IMR-90 (cell line): ENCODE data around the gene NUP210. TPM values are rescaled to one million over a fixed set of nuclear protein-coding genes. Genes with fewer than 3 reads are reported as not detected.

Experiments
- ATAC-seq: fragments of 200-7000 bp; cut with Tn5 transposase; 2 replicates; pipeline ENCODE4 v1.9.1; 2020; ENCODE audit warnings: low read depth, mild to moderate bottlenecking, moderate library complexity
- BruUV-seq: library from RNA; stranded (reverse); fragments of 400-500 nt; replicated peaks from 2 replicates; lab custom pipeline; 2021; lab: Mats Ljungman, UMichigan
- CTCF ChIA-PET: fragments of 300-600 bp; formaldehyde crosslinking; extraction: SDS; loops from one replicate; lab custom pipeline; 2021; ENCODE audit warnings: antibody characterized with exemption; lab: Yijun Ruan, JAX
- POLR2A ChIA-PET: fragments of 300-600 bp; sonication (Branson Sonifier 250); formaldehyde crosslinking; loops from one replicate; lab custom pipeline; 2022; ENCODE audit warnings: antibody characterized with exemption; ENCODE audit not compliant: unreplicated experiment; lab: Charles Lee
- DNase-seq: peaks from one replicate; pipeline ENCODE4 v3.0.0; 2013
- H2AFZ ChIP-seq: replicated peaks from 2 replicates; pipeline ENCODE3; 2013; ENCODE audit warnings: low read length, mild to moderate bottlenecking; ENCODE audit not compliant: poor library complexity
- H2AK5ac ChIP-seq: 2 replicates; pipeline ENCODE4 v1.6.1; 2013; ENCODE audit warnings: low read depth, low read length, inconsistent platforms
- H2AK9ac ChIP-seq: replicated peaks from 2 replicates; pipeline ENCODE3; 2013; ENCODE audit warnings: mild to moderate bottlenecking, low read depth, low read length, moderate library complexity; ENCODE audit not compliant: poor library complexity
- H2BK120ac ChIP-seq: 2 replicates; pipeline ENCODE4 v1.6.1; 2013; ENCODE audit warnings: low read depth, low read length, inconsistent platforms
- H2BK15ac ChIP-seq: 3 replicates; pipeline ENCODE4 v1.6.1; 2013; ENCODE audit warnings: low read depth, low read length, inconsistent platforms
- H2BK20ac ChIP-seq: 2 replicates; pipeline ENCODE4 v1.6.1; 2013; ENCODE audit warnings: low read depth, mild to moderate bottlenecking, inconsistent platforms, low read length, moderate library complexity
- H2BK5ac ChIP-seq: 2 replicates; pipeline ENCODE4 v1.6.1; 2013; ENCODE audit warnings: mild to moderate bottlenecking, low read depth, low read length, inconsistent platforms; ENCODE audit not compliant: poor library complexity, severe bottlenecking
- H3K14ac ChIP-seq: replicated peaks from 2 replicates; pipeline ENCODE4 v1.6.1; 2013; ENCODE audit warnings: low read depth, low read length, inconsistent platforms
- H3K18ac ChIP-seq: 2 replicates; pipeline ENCODE4 v1.6.1; 2013; ENCODE audit warnings: low read depth, low read length, control low read depth
- H3K23ac ChIP-seq: 2 replicates; pipeline ENCODE4 v1.6.1; 2013; ENCODE audit warnings: low read depth, low read length, inconsistent platforms
- H3K27ac ChIP-seq: 2 replicates; pipeline ENCODE4 v1.5.1; 2013; ENCODE audit warnings: mild to moderate bottlenecking, control low read depth, low read length; ENCODE audit not compliant: insufficient read depth
- H3K27me3 ChIP-seq: 2 replicates; pipeline ENCODE4 v1.6.1; 2013; ENCODE audit warnings: low read length; ENCODE audit not compliant: control insufficient read depth, insufficient read depth
- H3K36me3 ChIP-seq: 2 replicates; pipeline ENCODE4 v1.6.1; 2013; ENCODE audit warnings: low read length, mixed read lengths; ENCODE audit not compliant: control insufficient read depth, insufficient read depth
- H3K4ac ChIP-seq: 2 replicates; pipeline ENCODE4 v1.6.1; 2013; ENCODE audit warnings: low read depth, low read length, inconsistent platforms
- H3K4me1 ChIP-seq: 2 replicates; pipeline ENCODE4 v1.6.1; 2013; ENCODE audit warnings: low read length, mixed read lengths; ENCODE audit not compliant: control insufficient read depth, insufficient read depth
- H3K4me2 ChIP-seq: 2 replicates; pipeline ENCODE4 v1.6.1; 2013; ENCODE audit warnings: low read depth, mild to moderate bottlenecking, control low read depth, low read length, moderate library complexity
- H3K4me3 ChIP-seq: 2 replicates; pipeline ENCODE4 v1.5.1; 2013; ENCODE audit warnings: low read depth, mild to moderate bottlenecking, control low read depth, low read length, moderate library complexity; ENCODE audit not compliant: insufficient read depth
- H3K56ac ChIP-seq: 2 replicates; pipeline ENCODE4 v1.6.1; 2013; ENCODE audit warnings: low read length, inconsistent platforms; ENCODE audit not compliant: insufficient read depth; ENCODE audit errors: extremely low read depth
- H3K79me1 ChIP-seq, 2 experiments: 2 replicates each; pipeline ENCODE4 v1.6.1; 2013; ENCODE audit warnings: low read length in 2 of 2, inconsistent platforms in 1 of 2, low read depth in 1 of 2
- H3K9ac ChIP-seq: 2 replicates; pipeline ENCODE4 v1.6.1; 2013; ENCODE audit warnings: low read depth, low read length, control low read depth
- H3K9me1 ChIP-seq: 2 replicates; pipeline ENCODE4 v1.6.1; 2013; ENCODE audit warnings: low read length, inconsistent platforms; ENCODE audit not compliant: insufficient read depth
- H3K9me3 ChIP-seq: 2 replicates; pipeline ENCODE4 v1.6.1; 2013; ENCODE audit warnings: low read length; ENCODE audit not compliant: control insufficient read depth, insufficient read depth
- H4K20me1 ChIP-seq: 2 replicates; pipeline ENCODE4 v1.6.1; 2013; ENCODE audit warnings: low read length, inconsistent platforms; ENCODE audit not compliant: insufficient read depth
- H4K5ac ChIP-seq: 2 replicates; pipeline ENCODE4 v1.6.1; 2013; ENCODE audit warnings: mild to moderate bottlenecking, low read depth, low read length, control low read depth
- H4K8ac ChIP-seq, 2 experiments: 2 replicates each; pipeline ENCODE4 v1.6.1; 2013; ENCODE audit warnings: low read depth in 2 of 2, low read length in 2 of 2, control low read depth in 1 of 2, inconsistent platforms in 1 of 2
- H4K91ac ChIP-seq: 2 replicates; pipeline ENCODE4 v1.6.1; 2013; ENCODE audit warnings: low read depth, low read length, inconsistent platforms; ENCODE audit not compliant: insufficient read depth
- BHLHE40 ChIP-seq: fragments of 150-350 bp; IDR thresholded peaks from 2 replicates; pipeline ENCODE4 v1.6.1; 2016; ENCODE audit warnings: mild to moderate bottlenecking, low read depth, low read length
- MXI1 ChIP-seq: IDR thresholded peaks from 2 replicates; pipeline ENCODE4 v1.6.1; 2012; ENCODE audit warnings: low read depth, mild to moderate bottlenecking, low read length, moderate library complexity, borderline replicate concordance
- NFE2L2 ChIP-seq: fragments of 150-350 bp; IDR thresholded peaks from 2 replicates; pipeline ENCODE4 v1.6.1; 2016; ENCODE audit warnings: low read depth, mild to moderate bottlenecking, low read length
- RAD21 ChIP-seq: IDR thresholded peaks from 2 replicates; pipeline ENCODE4 v1.6.1; 2012; ENCODE audit warnings: low read length, improper control_type of control experiment
- RCOR1 ChIP-seq: IDR thresholded peaks from 2 replicates; pipeline ENCODE4 v1.6.1; 2012; ENCODE audit warnings: mild to moderate bottlenecking, low read length, improper control_type of control experiment; ENCODE audit not compliant: insufficient replicate concordance
- RFX5 ChIP-seq: IDR thresholded peaks from 2 replicates; pipeline ENCODE4 v1.8.0; 2012; ENCODE audit warnings: low read depth, mild to moderate bottlenecking, low read length, moderate library complexity
- SMC3 ChIP-seq: fragments of 150-350 bp; IDR thresholded peaks from 2 replicates; pipeline ENCODE4 v1.6.1; 2016; ENCODE audit warnings: low read depth, mild to moderate bottlenecking, antibody characterized with exemption, low read length, moderate library complexity
- WGBS, 2 experiments: methylation state at CpG; one replicate each; pipeline versions ENCODE4 v1.1.5 to v1.1.7; 2013; ENCODE audit warnings: missing lambda C conversion rate in 2 of 2; ENCODE audit not compliant: insufficient read length in 1 of 2; ENCODE audit errors: extremely low coverage in 2 of 2; 5-methylcytosine and 5-hydroxymethylcytosine counted together
- dilution Hi-C: fragments of 300-500 bp; cut with HindIII; formaldehyde crosslinking; loops from one replicate; pipeline ENCODE4 v1.14.3; 2018; ENCODE audit warnings: low sequenced_read_pairs; ENCODE audit not compliant: unreplicated experiment
- in situ Hi-C: fragments of 300-500 bp; cut with MboI; formaldehyde crosslinking; loops from 3 replicates; pipeline ENCODE4 v1.14.3; 2019; ENCODE audit warnings: low sequenced_read_pairs, inconsistent platforms, mixed read lengths
- intact Hi-C: fragments of 100-400 bp; cut with micrococcal nuclease; formaldehyde crosslinking; loops from 2 replicates; pipeline ENCODE4 v1.10.0; 2022
- polyA plus RNA-seq, 3 experiments: library from polyadenylated mRNA; depleted of rRNA; stranded (reverse); fragments of >200 nt; gene quantifications; 2 replicates each; pipeline ENCODE4 v1.2.3, GENCODE V29; 2012; ENCODE audit warnings: low replicate concordance in 1 of 3
- total RNA-seq: library from RNA; depleted of rRNA; stranded (reverse); fragments of >200 nt; gene quantifications from 2 replicates; pipeline ENCODE4 v1.2.3, GENCODE V29; 2012
- TF ChIP-seq, protein P1 (sequence below): conservative IDR thresholded peaks from 2 replicates; pipeline ENCODE4 v1.5.1; 2012; ENCODE audit warnings: mild to moderate bottlenecking, low read depth, low read length, improper control_type of control experiment
- TF ChIP-seq, protein P2 (sequence below): fragments of 150-350 bp; IDR thresholded peaks from 2 replicates; pipeline ENCODE4 v1.6.1; 2017; ENCODE audit warnings: mild to moderate bottlenecking, antibody characterized with exemption, low read length, low read depth

NUP210 gene
- total and polyA plus RNA-seq, 2 of the 4 experiments (the other 2 are of a cell fraction), result under 0.01 to 0.03 TPM

DNA sequence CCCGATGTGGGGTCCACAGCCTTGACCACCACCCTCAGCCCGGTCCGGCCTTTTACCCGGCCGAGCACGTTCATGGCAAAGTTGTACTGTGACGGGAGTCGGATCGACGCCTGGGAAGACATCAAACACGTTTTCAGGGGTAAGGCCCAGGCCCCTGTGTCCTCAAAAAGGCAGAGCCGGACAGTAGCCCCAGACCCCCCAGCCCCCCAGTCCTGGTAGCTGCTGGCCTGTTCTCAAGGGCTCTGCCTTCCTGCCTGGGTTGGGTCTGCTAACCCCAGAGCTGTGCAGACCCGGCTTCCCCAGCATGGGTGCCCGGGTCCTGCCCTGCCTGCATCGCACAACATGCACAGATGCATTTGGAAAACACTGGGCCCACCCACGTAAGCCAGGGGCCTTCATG is 84.6 kb downstream of the NUP210 start:
- H3K79me1 ChIP-seq, result no peaks in the 10 kb centered on the region
- dilution Hi-C loops, result no loop called here
- H2AK5ac ChIP-seq, result no peak overlapping the region
- H3K27me3 ChIP-seq, result peaks cover 35% of the 10 kb centered on the region
- ChIA-PET POLR2A (no interaction called here), CTCF (no interaction called here)
- H3K9me3 ChIP-seq, result no peaks in the 10 kb centered on the region
- H4K20me1 ChIP-seq, result no peaks in the 10 kb centered on the region
- DNase-seq, result no peak
- H2AK9ac ChIP-seq, result no peak overlapping the region
- no peak overlapping the region for H4K91ac ChIP-seq
- no peak overlapping the region for H3K4me3 ChIP-seq
- no peak overlapping the region for H3K4ac ChIP-seq
- no peak overlapping the region for H3K56ac ChIP-seq
- no peak overlapping the region for H2BK20ac ChIP-seq
- no peak overlapping the region for H3K14ac ChIP-seq
- H2BK5ac ChIP-seq, result no peak overlapping the region
- ATAC-seq, result no peak
- intact Hi-C loops, result no loop called here
- no peak overlapping the region for H3K27ac ChIP-seq
- no peaks in the 10 kb centered on the region for H3K9me1 ChIP-seq
- peak overlapping the region; percentile 21 for H2AFZ ChIP-seq
- TF ChIP-seq SMC3, result no peak
- no peak for TF ChIP-seq RFX5
- TF ChIP-seq, protein P1, sequence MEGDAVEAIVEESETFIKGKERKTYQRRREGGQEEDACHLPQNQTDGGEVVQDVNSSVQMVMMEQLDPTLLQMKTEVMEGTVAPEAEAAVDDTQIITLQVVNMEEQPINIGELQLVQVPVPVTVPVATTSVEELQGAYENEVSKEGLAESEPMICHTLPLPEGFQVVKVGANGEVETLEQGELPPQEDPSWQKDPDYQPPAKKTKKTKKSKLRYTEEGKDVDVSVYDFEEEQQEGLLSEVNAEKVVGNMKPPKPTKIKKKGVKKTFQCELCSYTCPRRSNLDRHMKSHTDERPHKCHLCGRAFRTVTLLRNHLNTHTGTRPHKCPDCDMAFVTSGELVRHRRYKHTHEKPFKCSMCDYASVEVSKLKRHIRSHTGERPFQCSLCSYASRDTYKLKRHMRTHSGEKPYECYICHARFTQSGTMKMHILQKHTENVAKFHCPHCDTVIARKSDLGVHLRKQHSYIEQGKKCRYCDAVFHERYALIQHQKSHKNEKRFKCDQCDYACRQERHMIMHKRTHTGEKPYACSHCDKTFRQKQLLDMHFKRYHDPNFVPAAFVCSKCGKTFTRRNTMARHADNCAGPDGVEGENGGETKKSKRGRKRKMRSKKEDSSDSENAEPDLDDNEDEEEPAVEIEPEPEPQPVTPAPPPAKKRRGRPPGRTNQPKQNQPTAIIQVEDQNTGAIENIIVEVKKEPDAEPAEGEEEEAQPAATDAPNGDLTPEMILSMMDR, result no peak
- TF ChIP-seq, protein P2, sequence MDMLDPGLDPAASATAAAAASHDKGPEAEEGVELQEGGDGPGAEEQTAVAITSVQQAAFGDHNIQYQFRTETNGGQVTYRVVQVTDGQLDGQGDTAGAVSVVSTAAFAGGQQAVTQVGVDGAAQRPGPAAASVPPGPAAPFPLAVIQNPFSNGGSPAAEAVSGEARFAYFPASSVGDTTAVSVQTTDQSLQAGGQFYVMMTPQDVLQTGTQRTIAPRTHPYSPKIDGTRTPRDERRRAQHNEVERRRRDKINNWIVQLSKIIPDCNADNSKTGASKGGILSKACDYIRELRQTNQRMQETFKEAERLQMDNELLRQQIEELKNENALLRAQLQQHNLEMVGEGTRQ, result no peak
- no peak for TF ChIP-seq MXI1
- TF ChIP-seq BHLHE40, result no peak
- TF ChIP-seq RAD21, result no peak
- TF ChIP-seq RCOR1, result no peak
- TF ChIP-seq NFE2L2, result no peak
- H2BK120ac ChIP-seq, result no peak overlapping the region
- no peak overlapping the region for H3K9ac ChIP-seq
- H2BK15ac ChIP-seq, result no peak overlapping the region
- no peak overlapping the region for H3K18ac ChIP-seq
- H4K8ac ChIP-seq, result no peak overlapping the region
- H3K36me3 ChIP-seq, result no peaks in the 10 kb centered on the region
- H3K23ac ChIP-seq, result no peak overlapping the region
- in situ Hi-C loops, result no loop called here
- no peaks in the 10 kb centered on the region for H3K4me1 ChIP-seq
- no peak overlapping the region for H3K4me2 ChIP-seq
- H4K5ac ChIP-seq, result no peak overlapping the region
- BruUV-seq, result no TSS peak
- 62% methylated on average over 9 of the region's 16 CpGs; no CpG with 5 or more reads in 1 of the 2 experiments for WGBS, 2 experiments
